Left renal pelvis (tissue), 4 donors: ENCODE data around the gene PLCB4. TPM values are rescaled to one million over a fixed set of nuclear protein-coding genes. Genes with fewer than 3 reads are reported as not detected.
"Not testable (repeated sequence)": the region's sequence is repeated elsewhere in the genome, so short reads cannot be mapped to it uniquely, and the experiment has no call there.

Experiments used
- DNase-seq, 4 donors: peaks; one replicate each; pipeline ENCODE4 v3.0.0-alpha.2; 2013; ENCODE audit warnings: low read depth in 4 of 4, low spot score in 3 of 4
- polyA plus RNA-seq, 4 donors: library from polyadenylated mRNA; unstranded; fragments of 120-200 nt; gene quantifications; one replicate each; pipeline ENCODE4 v1.2.1, GENCODE V29; 2013; ENCODE audit not compliant: insufficient read length in 4 of 4

PLCB4 gene
- polyA plus RNA-seq = 10 to 100 TPM in 3 of 4 donors, 1 to 10 TPM in 1; 8.5 to 16.1 (median 13.8) TPM

- peak; percentile 32 to 39 (median 38) for DNase-seq
Observed at GRCh38 chr20:9068841-9069663, at the start of gene PLCB4. TSS of gene PLCB4 (plus strand) at chr20:9069087. CDS start at chr20:9307815, 238,728 bp downstream.

- no peak for DNase-seq
Observed at GRCh38 chr20:9019833-9020232, 49.1 kb upstream of the PLCB4 start.

- no peak for DNase-seq
Observed at GRCh38 chr20:9021216-9021615, 47.7 kb upstream of the PLCB4 start.

GRCh38 chr20:9021699-9022098, 47.2 kb upstream of the PLCB4 start:
- no peak for DNase-seq

GRCh38 chr20:9022376-9022775, 46.5 kb upstream of the PLCB4 start:
- no peak for DNase-seq

GRCh38 chr20:9024606-9025005, 44.3 kb upstream of the PLCB4 start:
- no peak for DNase-seq

GRCh38 chr20:9025011-9025410, 43.9 kb upstream of the PLCB4 start:
- DNase-seq = no peak

- DNase-seq = no peak
Observed at GRCh38 chr20:9025643-9026042, 43.2 kb upstream of the PLCB4 start.

- DNase-seq = no peak
Observed at GRCh38 chr20:9027626-9028025, 41.3 kb upstream of the PLCB4 start.

- DNase-seq = no peak
Observed at GRCh38 chr20:9028419-9028818, 40.5 kb upstream of the PLCB4 start.

GRCh38 chr20:9031991-9032390, 36.9 kb upstream of the PLCB4 start:
- no peak for DNase-seq

- DNase-seq = no peak
Observed at GRCh38 chr20:9032758-9033157, 36.1 kb upstream of the PLCB4 start.

- no peak for DNase-seq
Observed at GRCh38 chr20:9035126-9035525, 33.8 kb upstream of the PLCB4 start.

GRCh38 chr20:9036593-9036992, 32.3 kb upstream of the PLCB4 start:
- no peak for DNase-seq

- DNase-seq = peak in 1 of 4 donors; percentile 8
Observed at GRCh38 chr20:9038791-9039535, 29.9 kb upstream of the PLCB4 start.

GRCh38 chr20:9040863-9041524, 27.9 kb upstream of the PLCB4 start:
- DNase-seq = no peak

- DNase-seq = no peak
Observed at GRCh38 chr20:9043364-9043763, 25.5 kb upstream of the PLCB4 start.

GRCh38 chr20:9047928-9048327, 21.0 kb upstream of the PLCB4 start:
- DNase-seq = not testable (repeated sequence)

- no peak for DNase-seq
Observed at GRCh38 chr20:9051508-9051907, 17.4 kb upstream of the PLCB4 start.

- no peak for DNase-seq
Observed at GRCh38 chr20:9052136-9052535, 16.8 kb upstream of the PLCB4 start.

GRCh38 chr20:9053108-9053507, 15.8 kb upstream of the PLCB4 start:
- no peak for DNase-seq
